Natural killer cell treated with Interleukin-12 subunit alpha and Interleukin-12 subunit beta and Interleukin-15 and Interleukin-18, amount 100 ng/mL, for 72 hours (primary cell): ENCODE data around the gene INS. TPM values are rescaled to one million over a fixed set of nuclear protein-coding genes. Genes with fewer than 3 reads are reported as not detected.

ENCODE experiments used
- ATAC-seq, 2 donors: fragments of 150-1000 bp; cut with Tn5 transposase in 1 of 2; sonication (Bioruptor Pico), chemical (Tn5 transposase) in 1 of 2; 2 replicates each; pipeline ENCODE4 v1.10.0; 2021
- DNase-seq: peaks from one replicate; pipeline ENCODE4 v3.0.0; 2022; ENCODE audit warnings: low spot score
- H3K27ac Mint-ChIP-seq, 2 donors: 1 replicate in 1 of 2; 2 replicates in 1 of 2; pipeline ENCODE4 v1.8.0; 2022; ENCODE audit warnings: mixed read lengths in 2 of 2, mild to moderate bottlenecking in 1 of 2, moderate library complexity in 1 of 2
- H3K27me3 Mint-ChIP-seq, 2 donors: 1 replicate in 1 of 2; 2 replicates in 1 of 2; pipeline ENCODE4 v1.8.0; 2022; ENCODE audit warnings: mixed read lengths in 2 of 2
- H3K36me3 Mint-ChIP-seq: one replicate; pipeline ENCODE4 v1.8.0; 2022; ENCODE audit warnings: mixed read lengths
- H3K4me1 Mint-ChIP-seq, 2 donors: 1 replicate in 1 of 2; 2 replicates in 1 of 2; pipeline ENCODE4 v1.8.0; 2022; ENCODE audit warnings: low read depth in 2 of 2, mixed read lengths in 2 of 2, mild to moderate bottlenecking in 1 of 2
- H3K4me3 Mint-ChIP-seq: one replicate; pipeline ENCODE4 v1.8.0; 2022; ENCODE audit warnings: mixed read lengths
- H3K9me3 Mint-ChIP-seq: 2 replicates; pipeline ENCODE4 v1.8.0; 2022; ENCODE audit warnings: mixed read lengths
- total RNA-seq, 2 donors: library from RNA; stranded (reverse); gene quantifications; one replicate each; pipeline ENCODE4 v1.2.3, GENCODE V29; 2022

Gene INS
- total RNA-seq, 2 donors from 2014 or later: not detected

- Mint-ChIP-seq H3K4me1 (no peaks in the 10 kb centered on the region), H3K27me3 (no peaks in the 10 kb centered on the region), H3K27ac (no peak overlapping the region), H3K36me3 (no peaks in the 10 kb centered on the region), H3K9me3 (no peaks in the 10 kb centered on the region), H3K4me3 (no peak overlapping the region)
- DNase-seq: no peak
- no peak for ATAC-seq
Measured at GRCh38 chr11:2157294-2158040, 3.5 kb downstream of the INS start.

- DNase-seq: no peak
- peak; percentile 38 to 46 for ATAC-seq
- Mint-ChIP-seq H3K9me3 (no peaks in the 10 kb centered on the region), H3K27me3 (no peaks in the 10 kb centered on the region), H3K36me3 (no peaks in the 10 kb centered on the region), H3K4me1 (peaks cover 4 to 5% of the 10 kb centered on the region in 2 donors), H3K4me3 (no peak overlapping the region), H3K27ac (no peak overlapping the region)
Measured at GRCh38 chr11:2156416-2157182, 4.4 kb downstream of the INS start.

DNA sequence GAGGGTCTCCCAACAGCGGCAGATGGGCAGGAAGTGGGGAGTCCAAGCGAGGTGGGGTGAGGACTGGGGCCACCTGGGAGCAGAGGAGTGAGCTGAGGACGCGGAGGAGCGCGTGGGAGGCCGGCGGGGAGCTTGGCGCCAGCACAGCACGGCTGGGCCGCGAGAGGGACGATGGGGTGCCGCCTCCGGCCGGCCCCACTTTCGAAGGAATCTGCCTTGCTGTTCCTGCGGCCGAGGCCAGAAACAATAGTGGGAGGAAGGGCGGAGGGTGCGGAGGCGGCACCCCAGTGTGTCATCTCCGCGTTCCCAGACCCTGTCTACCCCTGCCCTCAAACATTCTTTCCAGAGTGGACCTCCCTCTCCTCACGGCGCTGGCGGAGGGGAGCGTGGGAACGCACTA lies 5.5 kb downstream of the INS start:
- no peaks in the 10 kb centered on the region for H3K36me3 Mint-ChIP-seq
- H3K4me1 Mint-ChIP-seq: peaks cover 4 to 5% of the 10 kb centered on the region in 2 donors
- H3K9me3 Mint-ChIP-seq: no peaks in the 10 kb centered on the region
- H3K27me3 Mint-ChIP-seq: peaks cover 2 to 6% of the 10 kb centered on the region in 2 donors
- ATAC-seq: no peak
- DNase-seq: no peak
- H3K27ac Mint-ChIP-seq: no peak overlapping the region
- no peak overlapping the region for H3K4me3 Mint-ChIP-seq

GRCh38 chr11:2154889-2155288 lies 6.1 kb downstream of the INS start:
- ATAC-seq (no peak), DNase-seq (no peak)
- peaks cover 7 to 12% of the 10 kb centered on the region in 2 donors for H3K27me3 Mint-ChIP-seq
- H3K4me3 Mint-ChIP-seq: no peak overlapping the region
- H3K4me1 Mint-ChIP-seq: peaks cover 4 to 5% of the 10 kb centered on the region in 2 donors
- H3K27ac Mint-ChIP-seq: no peak overlapping the region
- no peaks in the 10 kb centered on the region for H3K9me3 Mint-ChIP-seq
- no peaks in the 10 kb centered on the region for H3K36me3 Mint-ChIP-seq

GRCh38 chr11:2154195-2154585 lies 6.8 kb downstream of the INS start:
- H3K36me3 Mint-ChIP-seq: no peaks in the 10 kb centered on the region
- no peak for ATAC-seq
- peaks cover 4 to 5% of the 10 kb centered on the region in 2 donors for H3K4me1 Mint-ChIP-seq
- DNase-seq: no peak
- H3K9me3 Mint-ChIP-seq: no peaks in the 10 kb centered on the region
- peaks cover 9 to 14% of the 10 kb centered on the region in 2 donors for H3K27me3 Mint-ChIP-seq
- H3K27ac Mint-ChIP-seq: no peak overlapping the region
- H3K4me3 Mint-ChIP-seq: no peak overlapping the region

- Mint-ChIP-seq H3K9me3 (no peaks in the 10 kb centered on the region), H3K27me3 (peaks cover 13 to 14% of the 10 kb centered on the region in 2 donors), H3K4me3 (no peak overlapping the region), H3K27ac (no peak overlapping the region), H3K4me1 (peaks cover 4 to 5% of the 10 kb centered on the region in 2 donors), H3K36me3 (no peaks in the 10 kb centered on the region)
- no peak for DNase-seq
- no peak for ATAC-seq
Measured at GRCh38 chr11:2153581-2154194, 7.3 kb downstream of the INS start.

- Mint-ChIP-seq H3K4me1 (peaks cover 4 to 5% of the 10 kb centered on the region in 2 donors), H3K4me3 (peak overlapping the region; percentile 36), H3K27ac (no peak overlapping the region), H3K9me3 (no peaks in the 10 kb centered on the region), H3K36me3 (no peaks in the 10 kb centered on the region), H3K27me3 (peaks cover 14 to 21% of the 10 kb centered on the region in 2 donors)
- DNase-seq: peak; percentile 80
- ATAC-seq: peak; percentile 54 to 72
Measured at GRCh38 chr11:2151500-2152257, 9.3 kb downstream of the INS start.

- Mint-ChIP-seq H3K4me1 (peaks cover 5 to 6% of the 10 kb centered on the region in 2 donors), H3K36me3 (no peaks in the 10 kb centered on the region), H3K9me3 (no peaks in the 10 kb centered on the region), H3K27ac (no peak overlapping the region), H3K4me3 (no peak overlapping the region), H3K27me3 (peaks cover 21 to 28% of the 10 kb centered on the region in 2 donors)
- no peak for ATAC-seq
- no peak for DNase-seq
Measured at GRCh38 chr11:2149864-2150847, 10.9 kb downstream of the INS start.

DNA sequence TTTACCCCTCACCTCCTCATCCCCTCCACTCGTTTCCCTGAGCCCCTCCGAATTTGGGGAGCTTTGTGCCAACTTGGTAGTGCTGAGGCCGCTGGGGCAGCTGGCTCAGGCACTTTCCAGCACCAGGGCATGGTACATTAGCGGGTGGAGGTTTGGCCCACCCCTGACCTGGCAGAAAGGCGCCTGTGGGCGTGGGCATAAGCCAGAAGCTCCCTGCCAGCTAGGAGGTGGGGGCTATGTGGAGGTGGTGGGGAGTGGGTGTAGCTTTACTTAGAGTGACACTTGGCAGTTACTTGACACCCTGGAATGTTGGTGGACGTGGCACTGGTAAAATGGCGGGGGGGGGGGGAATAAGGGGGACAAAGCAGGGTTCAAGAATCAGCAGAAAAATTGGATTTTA lies 11.5 kb downstream of the INS start:
- DNase-seq (no peak), ATAC-seq (no peak)
- Mint-ChIP-seq H3K4me3 (no peak overlapping the region), H3K4me1 (peaks cover 5 to 6% of the 10 kb centered on the region in 2 donors), H3K27ac (no peak overlapping the region), H3K27me3 (peaks cover 21 to 32% of the 10 kb centered on the region in 2 donors), H3K36me3 (no peaks in the 10 kb centered on the region), H3K9me3 (no peaks in the 10 kb centered on the region)

GRCh38 chr11:2148595-2148994 lies 12.4 kb downstream of the INS start:
- Mint-ChIP-seq H3K27me3 (peaks cover 22 to 32% of the 10 kb centered on the region in 2 donors), H3K27ac (no peak overlapping the region), H3K9me3 (no peaks in the 10 kb centered on the region), H3K4me3 (no peak overlapping the region), H3K4me1 (peaks cover 6 to 7% of the 10 kb centered on the region in 2 donors), H3K36me3 (no peaks in the 10 kb centered on the region)
- DNase-seq: no peak
- no peak for ATAC-seq

DNA sequence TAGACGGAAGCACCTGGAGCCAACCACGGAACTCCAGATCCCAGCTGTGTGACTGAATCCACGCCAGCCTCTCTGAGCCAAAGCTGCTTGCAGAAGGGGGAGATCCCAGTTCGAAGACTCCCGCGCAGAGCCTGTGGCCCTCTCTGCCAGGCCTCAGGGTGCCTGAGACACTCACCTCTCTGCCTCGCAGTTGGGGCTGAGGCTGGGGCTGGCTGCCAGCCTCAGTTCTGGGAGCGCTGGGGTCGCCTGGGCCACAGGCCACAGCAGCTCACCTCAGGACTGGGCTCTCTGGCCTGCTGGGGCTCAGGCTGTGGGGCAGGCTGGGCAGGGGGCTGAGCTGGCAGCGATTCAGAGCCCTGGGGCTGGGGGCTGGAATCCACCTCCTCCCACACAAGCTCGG lies 13.6 kb downstream of the INS start:
- Mint-ChIP-seq H3K4me3 (no peak overlapping the region), H3K4me1 (peaks cover 16 to 18% of the 10 kb centered on the region in 2 donors), H3K27ac (no peak overlapping the region), H3K36me3 (no peaks in the 10 kb centered on the region), H3K9me3 (no peaks in the 10 kb centered on the region), H3K27me3 (peaks cover 34 to 39% of the 10 kb centered on the region in 2 donors)
- ATAC-seq (no peak), DNase-seq (no peak)

GRCh38 chr11:2146051-2146450 lies 15.0 kb downstream of the INS start:
- H3K4me1 Mint-ChIP-seq: peaks cover 19% of the 10 kb centered on the region in 2 donors

More at GRCh38 chr11:2146051-2146450, 15.0 kb downstream of the INS start:
- no peaks in the 10 kb centered on the region for H3K9me3 Mint-ChIP-seq
- DNase-seq: no peak
- H3K27me3 Mint-ChIP-seq: peaks cover 47 to 48% of the 10 kb centered on the region in 2 donors
- no peak overlapping the region for H3K4me3 Mint-ChIP-seq
- no peak overlapping the region for H3K27ac Mint-ChIP-seq
- H3K36me3 Mint-ChIP-seq: no peaks in the 10 kb centered on the region
- ATAC-seq: no peak
